Heart right ventricle (tissue), 16 donors: ENCODE measurements around the gene KRTAP23-1. TPM values are rescaled to one million over a fixed set of nuclear protein-coding genes. Genes with fewer than 3 reads are reported as not detected.

Experiments used
- ATAC-seq, 8 donors: fragments of 200-7000 bp; cut with Tn5 transposase; one replicate each; pipeline ENCODE4 v1.9.1; 2020; ENCODE audit warnings: mild to moderate bottlenecking in 8 of 8, moderate library complexity in 8 of 8, moderate number of reproducible peaks in 1 of 8
- DNase-seq, 2 donors: peaks; one replicate each; pipeline ENCODE4 v3.0.0-alpha.2; 2020
- H3K27ac ChIP-seq, 10 donors: fragments of 200-600 bp; sonication (generic) in 2 of 10; one replicate each; pipeline versions ENCODE4 v1.5.0 to v1.8.0; 2020 to 2022; ENCODE audit warnings: mild to moderate bottlenecking in 3 of 10
- H3K27me3 ChIP-seq, 7 donors: fragments of 200-600 bp; one replicate each; pipeline ENCODE4 v1.8.0; 2021 to 2022; ENCODE audit warnings: mild to moderate bottlenecking in 2 of 7
- H3K36me3 ChIP-seq, 9 donors: fragments of 200-600 bp; sonication (generic) in 1 of 9; one replicate each; pipeline versions ENCODE4 v1.5.0 to v1.8.0; 2020 to 2022; ENCODE audit warnings: mild to moderate bottlenecking in 2 of 9
- H3K4me1 ChIP-seq, 9 donors: fragments of 200-600 bp; sonication (generic) in 1 of 9; one replicate each; pipeline versions ENCODE4 v1.5.0 to v1.8.0; 2020 to 2022; ENCODE audit warnings: mild to moderate bottlenecking in 4 of 9
- H3K4me3 ChIP-seq, 10 donors: fragments of 200-600 bp; sonication (generic) in 2 of 10; one replicate each; pipeline versions ENCODE4 v1.5.0 to v1.8.0; 2020 to 2022; ENCODE audit warnings: mild to moderate bottlenecking in 7 of 10, moderate library complexity in 2 of 10
- H3K9me3 ChIP-seq, 11 donors: fragments of 200-600 bp in 10 of 11; sonication (generic) in 2 of 11; one replicate each; pipeline versions ENCODE4 v1.5.0 to v1.8.0; 2013 to 2022; ENCODE audit warnings: mild to moderate bottlenecking in 2 of 11, control low read depth in 1 of 11, moderate library complexity in 1 of 11
- WGBS, 2 donors: extraction: QIAGEN DNeasy Blood & Tissue Kit; methylation state at CpG; one replicate each; pipeline ENCODE4 v1.1.7; 2013; ENCODE audit warnings: inconsistent platforms in 1 of 2; 5-methylcytosine and 5-hydroxymethylcytosine counted together
- intact Hi-C, 10 donors: fragments of 100-400 bp; cut with DNase I; formaldehyde crosslinking; loops; one replicate each; pipeline versions ENCODE4 v1.11.1 to v1.14.2; 2022
- polyA plus RNA-seq, 2 donors: library from polyadenylated mRNA; stranded (reverse); fragments of 200-250 nt; gene quantifications; one replicate each; pipeline ENCODE4 v1.2.3, GENCODE V29; 2013
- total RNA-seq, 10 donors: library from RNA; stranded (reverse); fragmentation: NEBNext Ultra II Directional in 3 of 10; extraction: Animal tissue kit (Norgen Biotek cat#: 25700) in 3 of 10; gene quantifications; one replicate each; pipeline versions ENCODE4 v1.2.1 to v1.2.4, GENCODE V29; 2021 to 2023
- TF ChIP-seq, protein P1 (sequence below), 9 donors: fragments of 200-600 bp; sonication (generic) in 2 of 9; IDR thresholded peaks; one replicate each; pipeline versions ENCODE4 v1.5.0 to v1.8.0; 2021 to 2022; ENCODE audit warnings: antibody characterized with exemption in 9 of 9, mild to moderate bottlenecking in 5 of 9, moderate library complexity in 1 of 9
- donor health status: Arrhythmogenic right ventricular cardiomyopathy.
- donor health status: ischemic (EF 13 %, LVEDD 7.1; RV severe dilation, severe dysfunction).
- donor health status: healthy with polysubstance abuse.
- donor health status: DM: no; HTN: yes; CAD: no.
- donor health status: DM: no; HTN: no; CAD: no.
- donor health status: ischemic (EF 25% LVEDD 6.9; RV normal size, moderate dysfunction).
- donor health status: ischemic (EF 25% LVEDD 5.7; RV mildly dilated, moderate dysfunction).
- donor health status: healthy.
- donor health status: DM: yes; HTN: yes; CAD: no.
- donor health status: Ischemic cardiomyopathy.
- donor health status: ischemic (EF 35%, LVEDD 5.7; RV mildly dilated, moderate dysfunction).
- donor health status: nonischemic (EF 11% LVEDD 7.7; RV severe dilation, severe dysfunction).
- donor health status: DM: yes; HTN: yes; CAD: no.
- donor health status: PGD.
- donor health status: ischemic (EF 29% LVEDD 5.4; RV normal size, mild dysfunction).
- donor health status: nonischemic (EF 23%, LVEDD 6.1; RV moderate dilation, normal function).

Gene KRTAP23-1
- total and polyA plus RNA-seq, 12 donors: not detected

DNA sequence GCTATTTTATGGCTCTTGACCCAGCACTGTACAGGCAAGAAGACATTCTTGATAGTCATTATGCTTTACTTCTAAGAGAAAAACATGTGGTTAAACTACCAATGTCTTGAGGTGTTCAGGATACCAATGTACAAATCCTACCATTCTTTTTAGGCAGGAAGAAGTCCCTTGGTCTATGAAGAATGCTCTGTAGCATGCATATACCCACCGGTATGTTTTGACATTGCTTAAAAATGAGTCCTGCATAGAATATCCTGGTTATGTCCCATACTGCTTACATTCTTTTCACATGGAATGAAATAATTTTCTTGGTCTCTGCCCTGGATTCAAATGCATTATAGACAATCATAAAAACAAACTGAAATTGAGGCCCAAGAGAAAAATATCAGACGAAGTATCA lies 15.7 kb downstream of the KRTAP23-1 start:
- H3K27ac ChIP-seq: no peak overlapping the region
- ATAC-seq (no peak), DNase-seq (no peak)
- H3K36me3 ChIP-seq: no peaks in the 10 kb centered on the region
- WGBS, 2 donors: 89 to 95% methylated on average over 2 of the region's 2 CpGs
- no peaks in the 10 kb centered on the region for H3K9me3 ChIP-seq
- intact Hi-C loops: no loop called here
- H3K4me3 ChIP-seq: no peak overlapping the region
- TF ChIP-seq, protein P1, sequence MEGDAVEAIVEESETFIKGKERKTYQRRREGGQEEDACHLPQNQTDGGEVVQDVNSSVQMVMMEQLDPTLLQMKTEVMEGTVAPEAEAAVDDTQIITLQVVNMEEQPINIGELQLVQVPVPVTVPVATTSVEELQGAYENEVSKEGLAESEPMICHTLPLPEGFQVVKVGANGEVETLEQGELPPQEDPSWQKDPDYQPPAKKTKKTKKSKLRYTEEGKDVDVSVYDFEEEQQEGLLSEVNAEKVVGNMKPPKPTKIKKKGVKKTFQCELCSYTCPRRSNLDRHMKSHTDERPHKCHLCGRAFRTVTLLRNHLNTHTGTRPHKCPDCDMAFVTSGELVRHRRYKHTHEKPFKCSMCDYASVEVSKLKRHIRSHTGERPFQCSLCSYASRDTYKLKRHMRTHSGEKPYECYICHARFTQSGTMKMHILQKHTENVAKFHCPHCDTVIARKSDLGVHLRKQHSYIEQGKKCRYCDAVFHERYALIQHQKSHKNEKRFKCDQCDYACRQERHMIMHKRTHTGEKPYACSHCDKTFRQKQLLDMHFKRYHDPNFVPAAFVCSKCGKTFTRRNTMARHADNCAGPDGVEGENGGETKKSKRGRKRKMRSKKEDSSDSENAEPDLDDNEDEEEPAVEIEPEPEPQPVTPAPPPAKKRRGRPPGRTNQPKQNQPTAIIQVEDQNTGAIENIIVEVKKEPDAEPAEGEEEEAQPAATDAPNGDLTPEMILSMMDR (IDR thresholded peaks at IDR 0.05): no peak
- no peaks in the 10 kb centered on the region for H3K4me1 ChIP-seq
- no peaks in the 10 kb centered on the region for H3K27me3 ChIP-seq

GRCh38 chr21:30329203-30329875 lies 19.1 kb downstream of the KRTAP23-1 start:
- 67 to 82% methylated on average over 4 of the region's 4 CpGs for WGBS, 2 donors

DNA sequence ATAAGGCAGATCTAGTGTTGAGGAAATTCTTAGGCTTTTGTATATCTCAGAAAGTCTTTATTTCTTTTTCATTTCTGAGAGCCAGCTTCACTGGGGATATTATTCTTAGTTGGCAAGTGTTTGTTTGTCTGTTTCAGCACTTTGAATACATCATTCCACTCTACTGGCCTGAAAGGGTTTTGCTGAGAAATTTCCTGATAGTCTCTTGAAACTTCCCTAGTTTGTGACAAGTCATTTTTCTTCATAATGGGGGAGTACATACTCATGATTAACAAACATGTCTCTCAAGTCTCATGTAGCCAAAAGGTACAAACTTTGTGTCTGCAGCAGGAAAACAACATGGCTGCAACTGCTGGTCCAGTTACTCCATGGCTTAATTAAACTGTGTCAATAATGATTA lies 22.0 kb downstream of the KRTAP23-1 start:
- no peak overlapping the region for H3K27ac ChIP-seq
- intact Hi-C loops: no loop called here
- TF ChIP-seq, protein P1 (IDR thresholded peaks at IDR 0.05): no peak
- H3K9me3 ChIP-seq: peaks cover 0 to 26% (median 12%) of the 10 kb centered on the region in 11 donors
- no peaks in the 10 kb centered on the region for H3K36me3 ChIP-seq
- no peak for DNase-seq
- no peaks in the 10 kb centered on the region for H3K27me3 ChIP-seq
- H3K4me1 ChIP-seq: no peaks in the 10 kb centered on the region
- ATAC-seq: no peak
- H3K4me3 ChIP-seq: no peak overlapping the region

More at GRCh38 chr21:30329203-30329875, 19.1 kb downstream of the KRTAP23-1 start:
- DNase-seq (no peak), ATAC-seq (no peak)
- Histone ChIP-seq H3K36me3 (no peaks in the 10 kb centered on the region), H3K4me1 (no peaks in the 10 kb centered on the region), H3K9me3 (peaks cover 0 to 26% (median 12%) of the 10 kb centered on the region in 11 donors), H3K27me3 (no peaks in the 10 kb centered on the region), H3K27ac (no peak overlapping the region), H3K4me3 (no peak overlapping the region)
- intact Hi-C loops: no loop called here
- TF ChIP-seq, protein P1 (IDR thresholded peaks at IDR 0.05): no peak

DNA sequence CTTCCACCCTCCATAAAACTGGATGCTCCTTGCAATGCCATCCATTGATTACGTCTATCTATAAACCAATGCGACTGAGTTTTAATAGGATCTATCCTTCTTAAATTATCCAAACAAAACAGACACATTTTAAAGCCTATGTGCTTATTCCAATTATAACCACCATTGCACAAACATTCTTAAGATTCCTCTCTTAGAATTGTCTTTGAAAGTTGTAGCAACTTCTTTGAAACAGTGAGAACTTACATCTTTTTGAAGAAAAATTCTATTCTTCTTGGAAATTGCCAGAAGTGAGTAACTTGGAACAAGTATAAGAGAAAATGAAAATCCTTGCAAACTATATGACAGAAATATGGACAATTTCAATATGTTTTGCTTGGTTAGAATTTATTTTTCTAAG lies 28.2 kb downstream of the KRTAP23-1 start, which contains the start of gene KRTAP26-1:
Gene KRTAP26-1, minus strand, starts transcription at position 101 of the 400 bp plus-strand sequence. CDS start 280 bp downstream, outside the sequence.
- Histone ChIP-seq H3K4me3 (no peak within 1 kb of the TSS), H3K4me1 (no peaks in the 10 kb centered on the region), H3K9me3 (peaks cover 0 to 5% (median 0%) of the 10 kb centered on the region in 11 donors), H3K36me3 (no peaks in the 10 kb centered on the region), H3K27me3 (no peaks in the 10 kb centered on the region), H3K27ac (no peak within 1 kb of the TSS)
- WGBS, 2 donors: 84 to 94% methylated on average over 2 of the region's 2 CpGs
- ATAC-seq: no peak
- TF ChIP-seq, protein P1 (IDR thresholded peaks at IDR 0.05): no peak
- intact Hi-C loops: no loop called here
- DNase-seq: no peak
